GM12865 (cell line): ENCODE measurements around the gene FANCC.

Experiments
- DNase-seq: peaks from one replicate; pipeline ENCODE4 v3.0.0; 2010; ENCODE audit warnings: low read depth
- H3K4me3 ChIP-seq: 2 replicates; pipeline ENCODE4 v1.5.1; 2011; ENCODE audit warnings: mild to moderate bottlenecking, low read depth, low read length, control low read depth
- TF ChIP-seq, protein P1 (sequence below): IDR thresholded peaks from 2 replicates; pipeline ENCODE4 v1.5.1; 2011; ENCODE audit warnings: low read length, control low read depth, low read depth, inconsistent platforms; ENCODE audit not compliant: insufficient read depth; ENCODE audit errors: missing control alignments

Gene FANCC

DNA sequence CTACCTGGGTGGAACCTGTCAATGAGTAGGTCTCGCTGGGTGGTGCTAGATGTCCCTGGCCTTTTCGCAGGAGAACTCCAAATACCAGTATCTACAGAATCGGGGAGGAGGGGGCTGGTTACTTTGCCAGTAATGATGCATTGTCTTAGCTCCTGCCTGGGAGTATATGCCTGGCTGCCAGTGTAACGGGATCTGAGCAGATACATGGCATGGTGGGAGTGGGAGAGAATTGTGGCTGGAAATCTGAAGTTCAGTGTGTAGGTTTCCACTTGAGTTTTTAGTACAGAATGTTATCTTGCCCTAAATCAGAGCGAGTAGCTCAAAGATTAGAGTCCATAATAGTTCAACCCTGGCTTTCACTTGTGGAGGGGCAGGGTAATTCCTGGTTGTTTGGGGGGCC lies 38.0 kb upstream of the FANCC start:
- TF ChIP-seq, protein P1, sequence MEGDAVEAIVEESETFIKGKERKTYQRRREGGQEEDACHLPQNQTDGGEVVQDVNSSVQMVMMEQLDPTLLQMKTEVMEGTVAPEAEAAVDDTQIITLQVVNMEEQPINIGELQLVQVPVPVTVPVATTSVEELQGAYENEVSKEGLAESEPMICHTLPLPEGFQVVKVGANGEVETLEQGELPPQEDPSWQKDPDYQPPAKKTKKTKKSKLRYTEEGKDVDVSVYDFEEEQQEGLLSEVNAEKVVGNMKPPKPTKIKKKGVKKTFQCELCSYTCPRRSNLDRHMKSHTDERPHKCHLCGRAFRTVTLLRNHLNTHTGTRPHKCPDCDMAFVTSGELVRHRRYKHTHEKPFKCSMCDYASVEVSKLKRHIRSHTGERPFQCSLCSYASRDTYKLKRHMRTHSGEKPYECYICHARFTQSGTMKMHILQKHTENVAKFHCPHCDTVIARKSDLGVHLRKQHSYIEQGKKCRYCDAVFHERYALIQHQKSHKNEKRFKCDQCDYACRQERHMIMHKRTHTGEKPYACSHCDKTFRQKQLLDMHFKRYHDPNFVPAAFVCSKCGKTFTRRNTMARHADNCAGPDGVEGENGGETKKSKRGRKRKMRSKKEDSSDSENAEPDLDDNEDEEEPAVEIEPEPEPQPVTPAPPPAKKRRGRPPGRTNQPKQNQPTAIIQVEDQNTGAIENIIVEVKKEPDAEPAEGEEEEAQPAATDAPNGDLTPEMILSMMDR, result no peak
- DNase-seq, result no peak
- no peak overlapping the region for H3K4me3 ChIP-seq

DNA sequence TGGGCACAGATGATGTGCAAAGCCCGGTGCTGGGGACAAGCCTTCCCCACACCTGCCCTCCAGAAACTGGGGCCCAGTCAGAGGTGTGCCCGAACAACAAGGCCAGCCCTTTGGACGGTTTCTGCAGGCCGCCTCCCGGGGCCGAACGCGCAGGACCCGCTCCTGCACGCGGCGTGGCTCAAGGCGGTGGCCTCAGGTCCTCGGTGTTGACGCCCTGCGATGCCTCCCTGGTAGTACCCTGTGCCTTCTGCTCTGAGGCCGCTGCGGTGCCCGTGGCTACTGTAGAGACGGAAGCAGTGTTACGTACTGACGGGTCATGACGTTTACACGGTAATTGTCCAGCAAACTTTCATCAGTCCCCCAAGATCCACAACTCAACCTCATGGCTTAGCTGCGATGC lies 33.5 kb upstream of the FANCC start:
- no peak overlapping the region for H3K4me3 ChIP-seq
- TF ChIP-seq, protein P1, result no peak
- DNase-seq, result no peak

DNA sequence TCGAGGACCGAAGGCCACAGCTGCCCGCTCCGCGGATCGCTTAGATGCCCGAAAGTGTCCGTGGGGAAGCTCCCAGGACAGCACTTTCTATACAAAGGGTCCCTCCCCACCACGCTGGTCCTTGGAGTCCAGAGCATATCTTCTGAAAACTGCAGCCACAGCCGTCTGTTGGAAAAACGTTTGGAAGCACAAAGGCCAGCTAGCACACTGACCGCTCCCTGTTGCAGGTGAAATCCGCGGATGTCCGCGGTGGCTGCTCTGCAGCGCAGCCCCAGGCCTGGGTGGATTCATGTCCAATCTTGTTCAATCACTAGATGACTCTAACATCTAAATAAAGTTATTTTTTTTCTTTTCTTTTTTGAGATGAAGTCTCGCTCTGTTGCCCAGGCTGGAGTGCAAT lies 32.8 kb upstream of the FANCC start:
- H3K4me3 ChIP-seq, result no peak overlapping the region
- TF ChIP-seq, protein P1, result no peak
- no peak for DNase-seq

DNA sequence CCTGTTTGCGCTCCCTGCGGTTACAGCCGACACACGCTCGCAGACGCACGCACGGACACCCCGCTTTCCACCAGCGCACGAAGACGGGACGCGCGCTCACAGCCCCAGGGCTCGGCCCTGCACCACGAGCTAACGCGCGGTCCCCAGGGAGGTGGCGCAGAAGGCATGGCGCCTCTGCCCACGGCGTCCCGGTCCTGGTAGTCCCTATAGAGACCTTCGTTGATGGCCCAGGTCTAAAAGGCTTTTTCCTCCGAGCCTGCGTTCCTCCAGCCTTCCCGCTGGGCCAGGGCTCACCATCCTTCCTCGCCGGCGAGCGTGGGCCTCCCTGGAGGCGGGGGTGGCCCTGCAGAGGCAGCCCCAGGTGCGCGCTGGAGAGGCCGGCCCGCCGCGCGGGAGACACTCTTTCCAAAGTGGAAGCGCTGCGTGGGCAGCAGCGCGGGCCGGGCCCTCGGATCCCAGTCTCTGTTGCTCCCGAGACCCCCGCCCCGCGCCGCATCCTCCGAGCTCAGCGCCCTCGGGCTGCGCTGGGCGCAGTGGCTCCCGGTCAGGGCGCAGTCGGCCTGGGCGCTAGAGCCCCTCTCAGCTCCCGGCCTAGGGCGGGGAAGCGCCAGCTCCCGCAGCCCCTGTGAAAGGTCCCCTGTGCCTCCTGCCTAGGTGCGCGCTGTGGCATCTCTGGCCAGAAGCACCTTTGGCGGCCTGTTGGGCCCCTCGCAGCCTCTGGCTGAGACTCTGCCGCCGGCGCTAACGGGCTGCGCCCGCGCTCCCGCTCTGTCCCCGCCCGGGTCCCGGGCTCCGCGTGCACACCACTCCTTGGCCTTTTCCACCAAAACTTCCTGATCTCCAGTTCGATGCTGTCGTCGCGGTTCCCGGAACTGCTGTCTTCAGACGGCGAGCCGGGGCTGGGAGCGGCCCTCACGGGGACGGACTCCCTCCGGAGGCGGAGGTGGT lies 31.9 kb upstream of the FANCC start:
- no peak overlapping the region for H3K4me3 ChIP-seq
- no peak for DNase-seq
- TF ChIP-seq, protein P1, result no peak

DNA sequence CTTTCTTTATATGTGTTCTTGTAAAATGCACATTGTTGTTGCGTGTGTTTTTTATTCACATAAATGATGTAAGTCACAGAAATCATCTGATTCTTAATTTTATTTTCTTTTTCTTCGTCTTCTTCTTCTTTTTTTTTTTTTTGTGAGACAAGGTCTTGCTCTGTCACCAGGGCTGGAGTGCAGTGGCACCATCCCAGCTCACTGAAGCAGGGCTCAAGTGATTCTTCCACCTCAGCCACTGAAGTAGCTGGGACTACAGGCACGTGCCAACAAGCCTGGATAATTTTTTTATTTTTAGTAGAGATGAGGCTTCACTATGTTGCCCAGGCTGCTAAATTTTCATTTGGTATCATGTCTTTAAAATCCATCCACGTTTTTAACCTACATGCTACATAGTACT lies 28.5 kb upstream of the FANCC start:
- TF ChIP-seq, protein P1, result no peak
- no peak for DNase-seq
- no peak overlapping the region for H3K4me3 ChIP-seq

DNA sequence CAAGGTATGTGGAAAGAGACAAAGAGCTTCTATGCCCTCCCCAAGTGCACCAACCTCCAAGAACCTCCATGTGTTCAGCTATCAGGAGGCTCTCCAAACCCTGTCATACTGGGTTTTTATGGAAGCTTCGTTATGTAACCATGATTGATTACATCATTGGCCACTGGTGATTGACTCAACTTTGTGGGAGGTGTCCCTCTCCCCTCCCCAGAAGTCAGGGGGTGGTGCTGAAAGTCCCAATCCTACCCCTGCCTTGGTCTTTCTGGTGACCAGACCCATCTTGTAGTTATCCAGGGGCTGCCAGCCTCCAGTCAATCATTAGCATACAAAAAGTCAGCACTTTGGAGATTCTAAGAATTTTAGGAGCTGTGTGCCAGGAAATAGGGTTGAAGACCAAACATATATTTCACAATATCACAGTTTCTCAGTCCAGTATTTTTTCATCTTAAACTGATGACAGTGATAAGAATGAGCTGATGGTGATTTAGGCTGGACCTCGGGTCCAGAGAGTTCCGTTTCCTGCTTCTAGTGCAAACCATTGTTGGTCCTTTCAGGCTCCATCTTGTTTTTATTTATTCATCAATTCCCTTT lies 27.3 kb upstream of the FANCC start:
- DNase-seq, result no peak
- H3K4me3 ChIP-seq, result no peak overlapping the region
- TF ChIP-seq, protein P1, result no peak

DNA sequence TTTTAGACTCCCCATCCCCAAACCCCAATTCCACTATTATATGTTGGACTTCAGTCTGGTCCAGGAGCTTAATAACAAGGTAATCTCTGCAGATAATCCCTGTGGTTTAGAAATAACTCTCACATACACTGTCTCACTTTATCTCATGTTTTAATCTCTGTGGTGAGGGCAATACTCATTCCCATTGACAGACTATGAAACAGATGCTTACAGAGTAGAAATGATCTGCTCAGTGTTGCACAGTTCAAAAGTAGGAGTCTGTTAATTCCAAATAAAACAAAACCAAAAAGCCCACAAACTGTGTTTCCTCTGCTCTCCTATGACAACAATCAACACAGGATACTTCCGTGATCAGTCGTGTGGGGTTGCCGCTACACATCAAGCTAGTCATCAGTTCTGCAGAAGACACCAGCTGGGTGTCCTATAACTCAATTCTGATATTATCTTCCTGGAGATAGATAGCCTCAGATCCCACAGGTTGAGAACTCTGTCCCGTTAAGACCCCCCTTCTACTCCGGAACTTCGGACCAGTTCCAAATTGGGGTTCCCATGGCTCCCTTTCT lies 26.3 kb upstream of the FANCC start:
- DNase-seq, result no peak
- TF ChIP-seq, protein P1, result no peak
- H3K4me3 ChIP-seq, result no peak overlapping the region
